Measurements from ENCODE around the gene HSD17B3.
"Not testable (repeated sequence)": the region's sequence is repeated elsewhere in the genome, so short reads cannot be mapped to it uniquely, and the experiment has no call there.

The HSD17B3 gene

DNA sequence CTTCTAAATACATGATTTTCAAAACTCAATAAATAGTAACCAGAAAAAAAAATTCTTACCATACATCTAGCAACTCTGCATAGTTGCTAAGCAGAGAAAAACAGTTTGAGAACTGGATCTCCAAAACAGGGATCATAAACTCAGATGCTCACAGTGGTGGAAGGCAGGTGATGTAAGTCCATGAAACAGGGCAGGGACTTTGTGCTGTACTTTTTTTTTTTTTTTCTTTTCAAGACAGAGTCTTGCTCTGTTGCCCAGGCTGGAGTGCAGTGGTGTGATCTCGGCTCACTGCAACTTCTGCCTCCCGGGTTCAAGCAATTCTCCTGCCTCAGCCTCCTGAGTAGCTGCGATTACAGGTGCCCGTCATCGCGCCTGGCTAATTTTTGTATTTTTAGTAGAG lies 5.0 kb upstream of the HSD17B3 start:
- DNase-seq (ENCODE audit: low spot score), result not testable (repeated sequence)

DNA sequence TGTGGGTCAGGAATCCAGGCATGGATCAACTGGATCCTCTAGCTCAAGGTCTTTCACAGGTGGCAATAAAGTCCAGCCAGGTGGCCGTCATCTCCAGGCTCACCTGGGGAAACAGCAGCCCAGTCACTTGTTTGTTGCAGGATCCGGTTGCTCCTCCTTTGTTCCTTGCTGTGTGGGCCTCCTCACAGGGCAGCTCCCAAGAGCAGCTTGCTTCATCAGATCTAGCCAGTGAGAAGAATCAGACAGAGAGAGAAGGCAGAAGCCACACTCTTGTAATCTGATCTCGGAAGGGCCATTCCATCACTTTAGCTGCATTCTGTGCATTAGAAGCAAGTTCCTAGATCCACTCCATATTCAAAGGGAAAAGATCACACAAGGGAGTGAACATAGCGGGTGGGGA lies 3.2 kb upstream of the HSD17B3 start:
- no peak for DNase-seq (ENCODE audit: low spot score)

DNA sequence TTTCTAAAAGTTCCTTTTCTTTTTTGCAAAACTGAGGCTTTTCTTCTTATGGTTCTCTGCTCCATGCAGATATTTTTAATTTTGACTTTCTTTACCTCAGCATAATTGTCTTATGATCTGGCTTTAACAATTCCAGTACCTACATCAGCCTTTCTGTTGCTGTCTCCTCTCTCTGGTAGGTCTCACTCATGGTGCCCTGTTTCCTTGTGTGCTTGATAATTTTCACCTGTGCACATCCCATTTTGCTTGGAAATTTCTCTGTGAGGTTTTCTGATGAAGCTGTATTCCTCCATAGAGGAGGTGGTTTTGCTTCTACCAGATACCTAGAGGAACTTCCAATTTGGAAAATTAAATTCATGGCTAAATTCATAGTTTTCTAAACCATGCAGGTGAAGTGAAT lies 2.3 kb upstream of the HSD17B3 start:
- DNase-seq (ENCODE audit: low spot score), result no peak

DNA sequence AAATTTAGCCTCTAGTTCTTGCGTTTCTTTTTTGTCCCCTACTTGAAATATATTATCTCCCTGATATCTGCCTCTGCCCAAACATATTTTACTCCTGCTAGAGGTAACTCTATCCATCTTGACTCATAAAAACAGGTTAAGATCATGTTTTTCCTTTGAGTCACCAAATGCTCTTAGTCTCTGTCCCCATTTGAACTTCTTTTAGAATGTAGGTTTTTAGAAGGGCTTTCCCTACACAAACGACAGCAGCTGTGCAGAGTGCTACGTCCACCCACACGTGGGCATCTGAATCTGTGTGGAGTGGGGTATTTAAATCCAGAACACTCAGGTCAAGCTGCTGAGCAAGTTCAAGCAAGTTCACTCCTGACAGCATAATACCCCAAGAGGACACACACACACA lies 2.2 kb downstream of the HSD17B3 start:
- DNase-seq (ENCODE audit: low spot score), result no peak

DNA sequence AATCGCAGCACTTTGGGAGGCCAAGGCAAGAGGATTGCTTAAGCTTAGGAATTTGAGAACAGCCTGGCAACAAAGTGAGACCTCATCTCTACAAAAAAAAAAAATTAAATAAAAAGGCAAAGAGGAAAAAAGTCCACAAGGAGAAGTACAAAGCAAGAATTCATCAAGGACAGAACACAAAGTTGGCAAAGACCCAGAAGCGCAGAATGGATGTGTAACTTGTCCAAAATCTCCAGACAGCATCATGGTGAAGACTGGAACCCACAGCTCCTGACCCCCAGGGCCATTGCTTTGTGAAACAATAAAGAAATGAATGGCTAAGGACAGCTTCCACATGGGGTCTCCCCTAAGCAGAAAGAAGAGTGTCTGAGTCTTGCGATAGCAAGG lies 7.8 kb downstream of the HSD17B3 start:
- DNase-seq (ENCODE audit: low spot score), result no peak

DNA sequence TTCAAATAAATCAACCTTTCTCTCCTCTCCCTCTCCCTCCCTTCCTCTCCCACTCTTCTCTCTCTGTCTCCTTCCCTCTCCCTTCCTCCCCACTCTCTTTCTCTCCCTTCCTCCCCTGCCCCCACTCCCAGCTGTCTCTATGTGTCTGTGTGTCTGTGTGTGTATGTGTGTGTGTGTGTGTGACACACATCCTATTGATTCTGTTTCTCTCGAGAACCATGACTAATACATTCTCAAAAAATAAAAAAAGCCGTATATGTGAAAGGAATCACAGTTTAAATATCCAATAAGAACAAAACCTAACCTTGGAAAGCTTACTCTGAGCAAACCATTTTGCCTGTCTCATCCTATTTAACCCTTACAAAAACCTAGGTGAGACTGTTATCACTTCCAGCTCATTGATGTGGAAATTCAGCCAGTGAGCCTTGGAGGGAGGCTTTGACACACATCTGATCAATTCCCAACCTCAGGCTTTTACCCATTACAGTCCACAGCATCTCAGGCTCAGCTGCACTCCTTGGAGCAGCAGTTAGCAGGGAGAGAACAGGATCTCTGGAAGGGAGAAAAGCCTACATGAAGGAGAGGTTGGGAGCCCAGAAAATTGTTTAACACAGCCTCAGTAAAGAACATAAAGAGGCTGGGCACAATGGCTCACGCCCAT lies 8.3 kb downstream of the HSD17B3 start:
- DNase-seq (ENCODE audit: low spot score), result no peak

DNA sequence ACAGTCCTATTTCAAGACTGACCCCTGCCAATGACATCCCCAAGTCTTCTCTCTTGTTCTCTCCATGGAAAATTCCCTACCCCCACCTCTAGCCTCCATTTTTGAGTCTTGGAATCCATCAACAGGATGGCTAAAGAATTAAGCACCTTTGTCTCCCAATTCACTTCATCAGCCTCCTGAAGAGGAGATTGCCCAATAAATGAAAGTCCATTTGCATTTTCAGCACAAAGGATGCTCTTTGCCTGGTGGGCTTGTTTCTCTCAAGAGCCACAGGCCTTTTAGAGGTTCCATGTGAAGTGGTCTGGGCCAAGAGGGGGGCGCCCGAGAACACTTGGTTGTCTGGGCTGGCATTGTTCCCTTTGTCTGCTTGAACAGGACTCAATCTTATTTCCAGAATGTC lies 12.6 kb downstream of the HSD17B3 start:
- DNase-seq (ENCODE audit: low spot score), result no peak

DNA sequence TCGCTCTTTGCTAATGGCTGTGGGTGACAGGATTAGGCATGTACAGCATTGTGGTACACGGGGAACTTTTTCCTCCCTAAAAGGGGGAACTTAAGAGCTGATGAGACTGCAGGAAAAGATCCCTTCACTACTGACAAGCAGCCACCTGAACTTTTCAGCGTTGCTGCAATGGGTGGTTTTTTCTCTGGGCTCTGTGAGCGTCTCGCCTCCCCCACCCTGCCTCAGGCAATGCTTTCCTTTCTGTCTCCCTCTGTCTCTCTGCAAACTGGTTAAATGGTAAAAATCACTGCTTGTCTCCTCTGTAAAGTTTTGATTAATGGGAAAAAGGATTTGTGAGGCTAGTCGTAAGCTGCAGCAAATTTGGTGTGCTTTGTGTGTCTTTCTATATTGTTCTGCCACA lies 20.3 kb downstream of the HSD17B3 start:
- no peak for DNase-seq (ENCODE audit: low spot score)

DNA sequence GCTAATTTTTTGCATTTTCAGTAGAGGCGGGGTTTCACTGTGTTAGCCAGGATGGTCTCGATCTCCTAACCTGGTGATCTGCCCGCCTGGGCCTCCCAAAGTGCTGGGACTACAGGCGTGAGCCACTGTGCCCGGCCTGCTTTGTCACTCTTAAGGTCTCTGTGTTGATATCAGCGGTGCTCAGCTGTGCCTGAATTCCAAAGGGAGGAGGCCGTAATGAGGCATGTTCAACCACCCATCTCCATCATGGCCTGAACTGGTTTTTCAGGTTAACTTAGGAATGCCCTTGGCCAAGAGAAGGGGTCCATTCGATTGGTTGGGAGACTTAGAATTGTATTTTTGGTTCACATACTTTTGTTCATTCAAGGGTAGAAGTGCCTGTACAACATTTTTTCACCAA lies 22.0 kb downstream of the HSD17B3 start:
- no peak for DNase-seq (ENCODE audit: low spot score)

DNA sequence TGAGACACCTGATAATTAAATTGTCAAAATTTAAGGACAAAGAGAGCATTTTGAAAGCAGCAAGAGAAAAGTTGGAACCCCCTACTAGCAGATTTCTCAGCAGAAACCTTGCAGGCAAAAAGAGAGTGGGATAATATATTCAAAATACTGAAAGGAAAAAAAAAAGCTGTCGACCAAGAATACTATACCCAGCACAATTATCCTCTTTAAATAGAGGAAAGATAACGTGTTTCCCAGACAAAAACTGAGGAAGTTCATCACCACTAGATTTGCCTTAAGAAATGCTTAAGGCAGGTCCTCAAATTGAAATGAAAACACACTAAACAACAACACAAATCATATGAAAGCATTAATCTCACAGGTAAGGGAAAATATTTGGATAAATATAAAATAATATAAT lies 27.0 kb downstream of the HSD17B3 start:
- DNase-seq (ENCODE audit: low spot score), result no peak

DNA sequence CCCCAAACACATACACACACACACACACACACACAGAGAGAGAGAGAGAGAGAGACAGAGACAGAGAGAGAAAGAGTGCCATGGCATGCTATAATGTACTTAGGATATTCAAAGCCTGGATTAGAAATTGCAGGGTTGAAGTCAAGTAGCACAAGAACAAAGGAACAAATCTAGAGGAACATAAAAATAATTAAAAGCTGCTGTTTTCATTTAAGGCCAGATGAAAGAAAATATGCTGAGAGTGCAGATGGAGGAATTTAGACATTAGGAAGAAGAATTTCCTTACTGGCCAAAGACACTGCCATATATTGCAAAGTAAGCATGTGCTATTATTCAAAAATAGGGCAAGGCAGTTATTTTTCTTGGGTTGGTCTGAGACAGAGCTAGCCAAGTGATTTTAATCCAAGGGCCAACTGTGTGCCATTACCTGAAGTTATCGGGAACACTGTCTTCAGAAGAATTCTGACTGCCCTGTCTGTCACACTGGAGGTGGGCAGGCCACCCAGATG lies 31.7 kb downstream of the HSD17B3 start:
- DNase-seq (ENCODE audit: low spot score), result no peak

DNA sequence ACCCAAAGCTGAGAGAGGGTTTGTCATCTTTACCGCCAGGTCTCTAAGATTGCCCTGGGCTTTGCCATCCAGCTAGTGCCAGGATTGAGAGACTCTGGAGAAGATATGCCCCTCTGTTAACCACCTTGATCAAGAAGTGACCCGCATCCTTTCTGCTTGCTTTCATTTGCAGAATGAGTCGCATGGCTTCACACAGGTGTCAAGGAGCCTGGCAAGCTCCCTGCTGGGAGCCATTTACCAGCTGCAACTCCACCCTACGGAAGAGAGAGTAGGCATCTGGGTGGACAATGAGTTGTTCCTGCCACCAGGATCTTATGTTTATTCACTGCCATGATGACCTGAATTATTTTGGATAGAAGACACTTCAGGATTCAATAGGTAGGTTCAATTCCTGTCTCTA lies 43.0 kb downstream of the HSD17B3 start:
- no peak for DNase-seq (ENCODE audit: low spot score)

DNA sequence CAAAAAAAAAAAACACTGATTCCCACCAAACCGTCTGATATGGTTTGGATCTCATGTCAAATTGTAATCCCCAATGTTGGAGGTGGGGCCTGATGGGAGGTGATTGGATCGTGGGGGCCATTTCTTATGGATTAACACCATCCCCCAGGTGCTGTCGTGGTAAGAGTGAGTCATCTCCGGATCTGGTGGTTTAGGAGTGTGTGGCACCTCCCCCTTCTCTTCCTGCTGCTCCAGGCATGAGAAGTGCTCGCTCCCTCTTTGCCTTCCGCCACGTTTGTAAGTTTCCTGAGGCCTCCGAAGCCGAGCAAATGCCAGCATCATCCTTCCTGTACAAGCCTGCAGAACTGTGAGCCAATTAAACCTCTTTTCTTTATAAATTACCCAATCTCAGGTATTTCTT lies 45.2 kb downstream of the HSD17B3 start:
- no peak for DNase-seq (ENCODE audit: low spot score)

DNA sequence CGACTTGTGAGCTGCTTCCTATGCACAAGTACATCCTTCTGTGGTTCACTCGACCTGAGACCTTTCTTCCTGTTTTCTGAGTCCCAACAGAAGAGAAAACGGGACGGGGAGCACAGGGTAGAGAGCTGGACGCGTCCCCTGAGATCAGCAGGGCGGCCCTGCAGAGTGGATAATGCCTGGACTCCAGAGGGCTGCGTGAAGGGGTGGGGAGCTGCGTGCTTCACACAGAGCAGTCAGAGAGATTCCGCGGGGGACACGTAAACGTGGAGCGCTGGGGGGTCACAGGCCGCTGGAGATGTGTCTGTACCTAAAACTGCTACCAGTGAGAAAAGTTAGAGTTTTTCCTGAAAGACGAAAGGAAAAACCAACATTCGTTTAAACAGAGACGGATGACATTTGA lies 46.3 kb downstream of the HSD17B3 start:
- DNase-seq (ENCODE audit: low spot score), result no peak

DNA sequence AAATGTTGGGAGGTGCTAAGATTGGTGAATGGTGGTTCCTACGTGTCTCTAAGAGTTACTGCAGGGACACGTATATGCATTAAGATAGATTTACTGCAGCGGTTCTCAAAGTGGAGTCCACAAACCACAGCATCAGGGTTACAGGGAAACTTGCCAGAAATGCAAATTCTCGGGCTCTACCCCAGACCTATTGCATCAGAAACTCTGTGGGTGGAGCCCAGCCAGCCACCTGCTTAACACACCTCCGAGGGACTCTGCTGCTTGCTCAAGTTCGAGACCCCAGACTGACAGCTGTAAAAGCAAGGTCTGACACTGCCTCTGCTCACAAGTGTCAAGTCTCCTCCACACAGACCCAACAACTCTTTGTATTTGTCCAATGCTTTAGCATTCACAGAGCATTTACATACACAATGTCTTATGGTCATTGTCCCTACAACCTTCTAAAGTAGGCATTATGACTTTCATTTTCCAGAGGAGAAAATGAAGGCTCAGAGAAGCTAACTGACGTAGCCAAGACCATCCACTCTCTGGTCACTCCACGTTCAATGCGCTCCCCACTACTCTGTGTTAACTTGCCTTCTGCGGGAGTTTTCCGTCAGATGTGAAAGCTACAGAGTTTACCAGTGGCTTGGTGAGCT lies 48.8 kb downstream of the HSD17B3 start:
- no peak for DNase-seq (ENCODE audit: low spot score)

DNA sequence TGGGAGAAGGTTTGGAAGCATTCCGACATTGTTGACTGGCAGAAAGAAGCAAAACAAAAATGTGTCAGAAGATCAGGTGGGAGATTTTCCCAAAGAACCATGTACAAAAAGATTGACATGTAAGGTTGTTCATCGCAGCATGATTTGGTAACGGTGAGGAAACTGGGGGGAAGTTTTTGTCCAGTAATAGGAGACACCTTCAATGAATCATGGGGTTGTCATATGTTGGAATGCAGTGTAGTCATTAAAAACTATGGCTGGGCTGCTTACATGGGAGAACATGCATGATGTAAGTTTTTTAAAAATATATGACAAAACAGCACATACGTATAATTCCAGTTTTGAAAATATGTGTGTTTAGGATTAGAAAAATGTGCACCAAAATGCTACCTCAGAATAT lies 50.5 kb downstream of the HSD17B3 start:
- DNase-seq (ENCODE audit: low spot score), result no peak

DNA sequence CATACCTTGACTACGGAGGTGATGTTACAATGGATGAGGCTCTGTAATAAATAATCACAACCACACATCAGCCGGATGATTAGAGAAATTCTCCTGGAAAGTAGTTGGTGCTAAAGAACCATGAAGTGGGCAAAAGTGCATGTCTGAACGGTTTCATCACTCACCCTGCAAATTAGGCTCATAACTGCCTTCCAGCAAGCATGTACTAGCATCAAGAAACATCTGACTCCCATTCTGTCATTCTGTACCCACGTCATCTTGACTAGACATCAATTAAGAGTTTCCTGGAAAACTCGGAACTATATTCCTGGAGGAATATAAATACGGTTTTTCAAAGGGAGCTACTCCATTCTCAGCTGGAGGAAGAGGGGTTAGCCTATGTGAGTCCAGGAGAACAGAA lies 52.2 kb downstream of the HSD17B3 start:
- no peak for DNase-seq (ENCODE audit: low spot score)

DNA sequence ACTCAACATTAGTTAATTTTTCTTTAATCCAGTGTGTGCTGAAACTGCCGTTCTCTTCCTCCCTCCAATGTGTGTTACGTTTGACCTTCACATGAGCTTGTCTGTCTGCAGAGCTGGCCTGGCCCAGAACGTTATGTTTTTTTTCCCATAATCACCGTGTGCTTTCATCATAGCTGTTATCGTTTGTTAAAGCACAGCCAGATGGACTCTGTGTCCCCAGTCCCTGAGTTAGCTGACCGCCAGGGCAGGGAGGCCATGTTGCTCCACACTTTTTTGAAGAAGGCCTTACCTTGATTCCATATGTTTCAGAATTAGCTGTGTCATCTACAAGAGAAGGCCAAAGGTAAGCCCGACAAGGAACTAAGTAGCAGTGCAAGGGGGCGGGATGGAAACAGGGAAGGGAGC lies 55.7 kb downstream of the HSD17B3 start:
- DNase-seq (ENCODE audit: low spot score), result no peak

DNA sequence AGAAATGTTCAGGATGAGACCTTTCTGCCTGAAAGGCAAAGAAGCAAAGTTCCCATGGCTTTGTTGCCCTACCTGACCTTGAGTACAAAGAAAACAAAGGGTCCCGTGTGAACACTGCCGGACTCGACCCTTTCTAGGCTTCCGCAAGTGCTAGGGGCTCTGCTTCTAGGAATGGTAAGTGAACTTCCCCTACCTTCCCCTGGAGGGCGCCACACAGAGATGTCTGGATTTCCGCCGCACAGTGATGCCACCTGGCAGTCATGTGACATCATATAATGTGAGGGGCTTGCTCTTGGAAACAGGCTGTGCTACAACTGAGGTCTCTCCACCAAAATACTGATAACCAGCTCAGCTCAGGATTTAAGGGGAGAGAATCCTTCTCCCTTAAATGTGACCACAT lies 56.6 kb downstream of the HSD17B3 start:
- no peak for DNase-seq (ENCODE audit: low spot score)

DNA sequence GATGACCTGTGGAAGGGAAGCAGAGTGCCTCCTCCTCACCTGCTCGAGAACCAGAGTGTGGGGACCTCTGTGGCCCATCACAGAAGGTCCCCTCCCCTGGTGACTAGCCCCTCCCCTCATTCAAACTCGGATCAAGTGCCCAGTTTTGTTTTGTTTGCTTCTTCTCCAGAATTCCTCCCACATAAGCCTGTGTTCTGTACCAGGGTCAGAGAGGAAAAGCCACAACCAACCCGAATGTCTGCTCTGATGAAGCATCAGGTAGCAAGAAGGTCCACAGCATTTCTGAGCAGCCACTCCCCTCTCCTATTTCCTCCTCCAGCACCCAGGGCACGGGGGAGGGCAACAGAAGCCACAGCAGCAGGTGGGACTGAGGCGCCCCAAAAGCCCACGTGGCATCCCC lies 58.2 kb downstream of the HSD17B3 start:
- no peak for DNase-seq (ENCODE audit: low spot score)

DNA sequence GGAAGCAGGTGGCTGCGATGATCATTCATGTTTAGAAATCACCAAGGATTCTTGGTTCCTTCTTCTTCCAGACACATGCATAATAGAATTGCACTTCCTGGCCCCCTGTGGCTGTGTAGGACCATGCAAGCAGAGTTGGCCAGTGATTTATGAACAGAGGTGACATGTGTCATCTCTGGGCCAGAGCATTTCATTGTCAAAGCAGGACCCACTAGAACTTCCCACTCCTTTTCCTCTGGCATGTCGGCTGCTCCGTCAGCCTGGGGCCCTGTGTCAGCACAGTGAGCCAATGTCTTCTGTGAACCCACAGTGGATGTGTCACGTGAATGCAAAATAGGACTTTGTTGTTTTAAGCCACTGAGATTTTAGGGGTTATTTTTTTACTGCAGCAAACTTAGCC lies 59.2 kb downstream of the HSD17B3 start:
- no peak for DNase-seq (ENCODE audit: low spot score)

DNA sequence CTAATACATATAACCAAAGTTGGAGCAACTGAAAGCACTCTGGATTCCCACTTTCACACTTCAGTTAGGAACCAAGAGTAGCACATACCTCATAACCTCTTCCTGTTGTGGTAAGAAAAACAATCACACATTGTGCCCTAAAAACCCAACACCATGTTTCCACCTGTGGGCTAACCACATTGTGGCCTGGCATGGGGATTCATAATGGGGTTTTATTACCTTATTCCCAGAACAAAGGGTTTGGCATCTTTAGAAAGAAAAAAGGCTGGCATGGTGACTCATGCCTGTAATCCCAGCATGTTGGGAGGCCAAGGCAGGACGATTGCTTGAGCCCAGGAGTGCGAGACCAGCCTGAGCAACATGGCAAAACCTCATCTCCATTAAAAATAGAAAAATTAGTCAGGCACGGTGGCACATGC lies 60.6 kb downstream of the HSD17B3 start:
- DNase-seq (ENCODE audit: low spot score), result no peak

DNA sequence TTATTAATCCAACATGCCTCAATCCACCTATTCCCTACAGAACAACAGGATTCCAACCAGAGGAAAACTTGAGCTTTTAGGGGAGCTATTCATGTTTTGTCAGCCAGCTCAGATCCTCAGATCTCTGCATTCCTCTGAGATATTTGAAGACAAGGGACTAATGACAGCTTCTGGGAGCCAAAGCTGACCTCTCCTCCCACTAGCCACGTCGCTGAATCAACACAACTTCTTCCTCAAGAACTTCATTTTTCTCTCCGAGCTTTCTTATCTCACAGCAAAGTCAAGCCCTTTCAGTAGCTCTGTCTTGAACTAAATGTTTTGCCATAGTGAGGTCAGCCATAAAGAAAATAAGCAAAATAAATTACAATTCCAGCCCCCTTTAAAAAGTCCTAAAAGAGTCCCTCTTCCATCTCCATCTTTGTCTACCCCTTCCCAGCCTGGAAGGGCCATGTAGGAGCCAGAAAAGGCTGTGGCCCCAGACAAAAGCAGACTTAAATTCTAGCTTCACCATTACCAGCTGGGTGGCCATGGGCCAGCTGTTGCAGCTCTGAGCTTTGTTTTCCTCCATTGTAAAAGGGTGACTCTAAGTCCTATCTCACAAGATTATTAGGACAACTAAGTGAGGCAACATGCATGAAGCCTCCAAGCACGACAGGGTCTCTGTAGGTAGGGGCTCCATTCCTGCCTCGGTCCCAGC lies 65.0 kb downstream of the HSD17B3 start:
- no peak for DNase-seq (ENCODE audit: low spot score)

Data from AG20443 (cell line).